Measurements from ENCODE around the gene P2RY13. TPM values are rescaled to one million over a fixed set of nuclear protein-coding genes. Genes with fewer than 3 reads are reported as not detected.

Gene P2RY13
- 10 to 100 TPM in 1 of 4 donors, 1 to 10 TPM in 2, under 1 TPM in 1; 0.72 to 10.7 (median 3.4) TPM for total RNA-seq

- TF ChIP-seq, protein P1, sequence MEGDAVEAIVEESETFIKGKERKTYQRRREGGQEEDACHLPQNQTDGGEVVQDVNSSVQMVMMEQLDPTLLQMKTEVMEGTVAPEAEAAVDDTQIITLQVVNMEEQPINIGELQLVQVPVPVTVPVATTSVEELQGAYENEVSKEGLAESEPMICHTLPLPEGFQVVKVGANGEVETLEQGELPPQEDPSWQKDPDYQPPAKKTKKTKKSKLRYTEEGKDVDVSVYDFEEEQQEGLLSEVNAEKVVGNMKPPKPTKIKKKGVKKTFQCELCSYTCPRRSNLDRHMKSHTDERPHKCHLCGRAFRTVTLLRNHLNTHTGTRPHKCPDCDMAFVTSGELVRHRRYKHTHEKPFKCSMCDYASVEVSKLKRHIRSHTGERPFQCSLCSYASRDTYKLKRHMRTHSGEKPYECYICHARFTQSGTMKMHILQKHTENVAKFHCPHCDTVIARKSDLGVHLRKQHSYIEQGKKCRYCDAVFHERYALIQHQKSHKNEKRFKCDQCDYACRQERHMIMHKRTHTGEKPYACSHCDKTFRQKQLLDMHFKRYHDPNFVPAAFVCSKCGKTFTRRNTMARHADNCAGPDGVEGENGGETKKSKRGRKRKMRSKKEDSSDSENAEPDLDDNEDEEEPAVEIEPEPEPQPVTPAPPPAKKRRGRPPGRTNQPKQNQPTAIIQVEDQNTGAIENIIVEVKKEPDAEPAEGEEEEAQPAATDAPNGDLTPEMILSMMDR (IDR thresholded peaks at IDR 0.05): no peak
- no peak for ATAC-seq (ENCODE audit: low FRiP score)
These were observed at the start of gene P2RY13 for GRCh38 chr3:151329363-151329762. P2RY13 (minus strand) TSS chr3:151329549; CDS start chr3:151329528, 21 bp downstream.

DNA sequence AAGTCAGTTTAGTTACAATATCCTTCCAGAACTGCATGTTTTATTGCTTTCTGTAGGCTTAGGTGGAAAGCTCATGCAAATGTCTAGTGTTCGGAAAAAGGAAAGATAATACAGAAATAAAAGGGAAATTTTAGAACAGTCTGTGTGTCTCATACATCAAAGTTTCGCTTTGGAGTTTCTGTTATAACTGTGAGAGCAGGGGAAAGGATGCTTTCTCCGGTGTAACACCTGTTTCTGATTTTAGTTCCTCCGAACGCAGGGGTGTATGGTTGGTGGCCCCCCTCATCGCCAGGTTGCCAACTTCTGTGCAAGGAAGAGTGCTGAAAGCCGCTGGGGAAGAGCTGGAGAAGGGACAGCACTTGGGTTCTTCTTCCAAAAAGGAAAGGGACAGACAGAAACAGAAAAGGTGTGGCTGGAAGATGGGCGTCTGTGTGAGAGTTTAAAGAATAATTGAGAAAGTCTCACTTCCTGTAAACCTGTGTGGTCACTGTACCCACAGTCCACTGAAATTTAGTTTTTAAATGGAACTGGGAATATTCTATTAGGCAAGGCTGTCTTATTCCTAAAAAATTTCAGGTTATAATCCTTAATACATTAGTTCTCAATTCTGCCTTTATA is 48.5 kb upstream of the P2RY13 start:
- TF ChIP-seq, protein P1 (IDR thresholded peaks at IDR 0.05): no peak
- DNase-seq (ENCODE audit: low spot score) (no peak), ATAC-seq (ENCODE audit: low FRiP score) (no peak)

More at GRCh38 chr3:151329363-151329762, at the start of gene P2RY13:
- DNase-seq (ENCODE audit: low spot score): no peak

DNA sequence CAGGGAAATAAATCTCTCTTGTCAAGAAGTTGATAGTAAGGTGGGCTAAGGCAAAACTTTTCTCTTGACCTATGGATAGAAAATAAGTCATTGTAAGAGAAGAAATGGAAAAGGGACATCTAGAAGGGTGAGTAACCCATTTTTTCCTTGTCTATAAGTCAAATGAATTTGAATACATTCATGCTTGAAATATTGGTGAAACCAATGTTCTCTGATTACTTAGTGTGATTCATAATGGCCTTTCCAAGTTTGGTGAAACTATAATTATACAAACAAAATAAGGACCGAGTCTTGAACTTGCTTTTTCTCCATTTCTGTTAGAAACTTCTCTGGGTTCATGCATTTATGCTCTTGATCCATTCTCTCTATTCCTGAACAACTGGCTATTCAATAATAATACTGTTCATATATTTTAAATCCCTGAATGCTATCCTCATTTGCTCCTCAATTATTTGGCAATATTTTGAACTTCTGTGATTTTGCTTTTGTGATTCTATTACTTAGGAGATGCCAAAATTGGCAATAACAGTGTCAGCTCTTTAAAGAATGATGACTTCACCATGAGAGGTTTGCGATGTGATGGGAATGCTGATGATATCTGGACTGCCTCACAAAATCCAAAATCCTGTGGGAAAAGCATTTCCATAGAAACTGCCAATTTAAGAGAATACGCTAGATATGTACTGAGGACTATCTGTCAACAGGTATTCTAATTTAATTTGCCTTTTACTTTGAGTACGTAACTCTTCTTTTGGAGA is 42.9 kb upstream of the P2RY13 start:
- DNase-seq (ENCODE audit: low spot score) (no peak), ATAC-seq (ENCODE audit: low FRiP score) (no peak)
- TF ChIP-seq, protein P1 (IDR thresholded peaks at IDR 0.05): no peak

GRCh38 chr3:151371526-151371925 is 42.2 kb upstream of the P2RY13 start:
- TF ChIP-seq, protein P1 (IDR thresholded peaks at IDR 0.05): no peak
- ATAC-seq (ENCODE audit: low FRiP score) (no peak), DNase-seq (ENCODE audit: low spot score) (no peak)

DNA sequence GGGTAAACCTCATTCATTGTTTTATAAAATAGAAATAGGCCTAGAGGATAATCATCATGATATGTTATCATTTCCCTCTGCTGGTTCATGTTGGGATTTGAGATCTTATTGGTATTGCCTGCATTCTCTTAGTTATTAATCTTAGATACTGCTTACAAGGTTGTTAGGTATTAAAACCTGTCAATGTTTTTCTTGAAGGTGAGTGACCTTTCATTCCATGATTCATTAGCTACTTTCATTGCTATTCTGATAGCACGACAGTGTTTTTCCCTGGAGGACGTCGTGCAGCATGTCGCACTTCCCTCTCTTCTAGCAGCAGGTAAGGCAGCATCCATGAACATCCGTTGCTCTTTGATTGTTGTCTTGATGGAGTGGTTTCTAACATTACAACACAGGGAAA is 38.1 kb upstream of the P2RY13 start:
- DNase-seq (ENCODE audit: low spot score): no peak
- TF ChIP-seq, protein P1 (IDR thresholded peaks at IDR 0.05): no peak
- ATAC-seq (ENCODE audit: low FRiP score): no peak

GRCh38 chr3:151366993-151367392 is 37.6 kb upstream of the P2RY13 start:
- ATAC-seq (ENCODE audit: low FRiP score) (no peak), DNase-seq (ENCODE audit: low spot score) (no peak)
- TF ChIP-seq, protein P1 (IDR thresholded peaks at IDR 0.05): no peak

All from omental fat pad (tissue), 4 donors.